ENCODE data around the gene CTTNBP2. TPM values are rescaled to one million over a fixed set of nuclear protein-coding genes. Genes with fewer than 3 reads are reported as not detected.

The CTTNBP2 gene
- polyA plus RNA-seq, 3 donors: 28.7 to 33.5 (median 32.1) TPM

GRCh38 chr7:117824592-117824991 is 48.6 kb downstream of the CTTNBP2 start:
- DNase-seq (ENCODE audit: low read depth in 3 of 3, low spot score in 2 of 3): no peak

GRCh38 chr7:117819558-117819957 is 53.7 kb downstream of the CTTNBP2 start:
- no peak for DNase-seq (ENCODE audit: low read depth in 3 of 3, low spot score in 2 of 3)

- DNase-seq (ENCODE audit: low read depth in 3 of 3, low spot score in 2 of 3): no peak
These were observed 55.0 kb downstream of the CTTNBP2 start for GRCh38 chr7:117818232-117818631.

- no peak for DNase-seq (ENCODE audit: low read depth in 3 of 3, low spot score in 2 of 3)
These were observed 56.5 kb downstream of the CTTNBP2 start for GRCh38 chr7:117816727-117817126.

GRCh38 chr7:117811696-117812095 is 61.5 kb downstream of the CTTNBP2 start:
- DNase-seq (ENCODE audit: low read depth in 3 of 3, low spot score in 2 of 3): no peak

GRCh38 chr7:117810642-117811512 is 62.4 kb downstream of the CTTNBP2 start:
- no peak for DNase-seq (ENCODE audit: low read depth in 3 of 3, low spot score in 2 of 3)

GRCh38 chr7:117809958-117810357 is 63.3 kb downstream of the CTTNBP2 start:
- DNase-seq (ENCODE audit: low read depth in 3 of 3, low spot score in 2 of 3): no peak

- no peak for DNase-seq (ENCODE audit: low read depth in 3 of 3, low spot score in 2 of 3)
These were observed 64.1 kb downstream of the CTTNBP2 start for GRCh38 chr7:117808910-117809705.

- no peak for DNase-seq (ENCODE audit: low read depth in 3 of 3, low spot score in 2 of 3)
These were observed 64.9 kb downstream of the CTTNBP2 start for GRCh38 chr7:117808341-117808757.

- DNase-seq (ENCODE audit: low read depth in 3 of 3, low spot score in 2 of 3): no peak
These were observed 65.6 kb downstream of the CTTNBP2 start for GRCh38 chr7:117807676-117808075.

- no peak for DNase-seq (ENCODE audit: low read depth in 3 of 3, low spot score in 2 of 3)
These were observed 67.2 kb downstream of the CTTNBP2 start for GRCh38 chr7:117806011-117806410.

- no peak for DNase-seq (ENCODE audit: low read depth in 3 of 3, low spot score in 2 of 3)
These were observed 68.0 kb downstream of the CTTNBP2 start for GRCh38 chr7:117805241-117805640.

- DNase-seq (ENCODE audit: low read depth in 3 of 3, low spot score in 2 of 3): no peak
These were observed 69.8 kb downstream of the CTTNBP2 start for GRCh38 chr7:117803476-117803875.

- DNase-seq (ENCODE audit: low read depth in 3 of 3, low spot score in 2 of 3): no peak
These were observed 70.6 kb downstream of the CTTNBP2 start for GRCh38 chr7:117802660-117803059.

- no peak for DNase-seq (ENCODE audit: low read depth in 3 of 3, low spot score in 2 of 3)
These were observed 72.4 kb downstream of the CTTNBP2 start for GRCh38 chr7:117800841-117801240.

GRCh38 chr7:117800406-117800805 is 72.8 kb downstream of the CTTNBP2 start:
- no peak for DNase-seq (ENCODE audit: low read depth in 3 of 3, low spot score in 2 of 3)

GRCh38 chr7:117796889-117797288 is 76.4 kb downstream of the CTTNBP2 start:
- no peak for DNase-seq (ENCODE audit: low read depth in 3 of 3, low spot score in 2 of 3)

- DNase-seq (ENCODE audit: low read depth in 3 of 3, low spot score in 2 of 3): no peak
These were observed 79.3 kb downstream of the CTTNBP2 start for GRCh38 chr7:117793976-117794375.

- DNase-seq (ENCODE audit: low read depth in 3 of 3, low spot score in 2 of 3): no peak
These were observed 79.7 kb downstream of the CTTNBP2 start for GRCh38 chr7:117793521-117793920.

- DNase-seq (ENCODE audit: low read depth in 3 of 3, low spot score in 2 of 3): no peak
These were observed 81.1 kb downstream of the CTTNBP2 start for GRCh38 chr7:117791877-117792780.

GRCh38 chr7:117790731-117791130 is 82.5 kb downstream of the CTTNBP2 start:
- DNase-seq (ENCODE audit: low read depth in 3 of 3, low spot score in 2 of 3): no peak
